Choroid plexus epithelial cell (primary cell): Measurements from ENCODE around the gene CIPC.

Experiments
- DNase-seq: peaks from one replicate; pipeline ENCODE4 v3.0.0-alpha.2; 2010; ENCODE audit warnings: low read depth
- H3K4me3 ChIP-seq: 2 replicates; pipeline ENCODE4 v1.5.1; 2011; ENCODE audit warnings: low read depth, mild to moderate bottlenecking, control low read depth, low read length, moderate library complexity
- TF ChIP-seq, protein P1 (sequence below): conservative IDR thresholded peaks from 2 replicates; pipeline ENCODE4 v1.5.1; 2011; ENCODE audit warnings: low read depth, mild to moderate bottlenecking, control low read depth, inconsistent platforms, low read length, moderate library complexity

The CIPC gene

DNA sequence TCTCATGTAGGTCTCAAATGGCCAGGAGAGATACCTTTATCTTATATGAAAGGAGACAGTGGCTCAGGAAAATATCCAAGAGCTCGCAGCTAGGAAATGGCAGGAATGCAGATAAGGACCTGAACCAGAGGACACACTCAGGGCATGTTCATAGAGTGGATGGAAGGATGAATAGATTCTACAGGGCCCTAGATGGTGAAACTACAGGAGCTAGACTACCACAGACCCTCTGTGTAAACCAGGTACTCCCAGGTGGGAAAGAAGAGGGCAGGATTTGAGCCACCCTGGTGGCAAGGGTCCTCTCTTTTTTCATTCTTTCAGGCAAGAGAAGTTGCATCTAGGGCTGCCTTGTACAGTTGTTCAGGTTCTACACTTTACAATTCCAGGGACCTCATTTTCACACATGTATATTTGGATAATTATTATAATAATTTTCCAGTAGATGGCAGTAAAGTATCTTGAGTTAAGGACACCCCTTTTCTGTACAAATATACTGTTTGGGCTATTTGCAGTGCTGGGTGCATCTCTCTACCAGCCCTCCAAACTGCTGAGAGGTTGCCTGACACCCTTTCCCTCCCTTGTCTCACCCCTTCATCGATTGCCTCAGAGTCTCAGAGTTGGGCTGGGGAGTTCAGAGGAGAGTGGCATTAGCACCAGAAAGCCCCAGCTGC is 54.0 kb downstream of the CIPC start:
- TF ChIP-seq, protein P1, sequence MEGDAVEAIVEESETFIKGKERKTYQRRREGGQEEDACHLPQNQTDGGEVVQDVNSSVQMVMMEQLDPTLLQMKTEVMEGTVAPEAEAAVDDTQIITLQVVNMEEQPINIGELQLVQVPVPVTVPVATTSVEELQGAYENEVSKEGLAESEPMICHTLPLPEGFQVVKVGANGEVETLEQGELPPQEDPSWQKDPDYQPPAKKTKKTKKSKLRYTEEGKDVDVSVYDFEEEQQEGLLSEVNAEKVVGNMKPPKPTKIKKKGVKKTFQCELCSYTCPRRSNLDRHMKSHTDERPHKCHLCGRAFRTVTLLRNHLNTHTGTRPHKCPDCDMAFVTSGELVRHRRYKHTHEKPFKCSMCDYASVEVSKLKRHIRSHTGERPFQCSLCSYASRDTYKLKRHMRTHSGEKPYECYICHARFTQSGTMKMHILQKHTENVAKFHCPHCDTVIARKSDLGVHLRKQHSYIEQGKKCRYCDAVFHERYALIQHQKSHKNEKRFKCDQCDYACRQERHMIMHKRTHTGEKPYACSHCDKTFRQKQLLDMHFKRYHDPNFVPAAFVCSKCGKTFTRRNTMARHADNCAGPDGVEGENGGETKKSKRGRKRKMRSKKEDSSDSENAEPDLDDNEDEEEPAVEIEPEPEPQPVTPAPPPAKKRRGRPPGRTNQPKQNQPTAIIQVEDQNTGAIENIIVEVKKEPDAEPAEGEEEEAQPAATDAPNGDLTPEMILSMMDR = peak; percentile 27
- H3K4me3 ChIP-seq = no peak overlapping the region
- peak; percentile 56 for DNase-seq

DNA sequence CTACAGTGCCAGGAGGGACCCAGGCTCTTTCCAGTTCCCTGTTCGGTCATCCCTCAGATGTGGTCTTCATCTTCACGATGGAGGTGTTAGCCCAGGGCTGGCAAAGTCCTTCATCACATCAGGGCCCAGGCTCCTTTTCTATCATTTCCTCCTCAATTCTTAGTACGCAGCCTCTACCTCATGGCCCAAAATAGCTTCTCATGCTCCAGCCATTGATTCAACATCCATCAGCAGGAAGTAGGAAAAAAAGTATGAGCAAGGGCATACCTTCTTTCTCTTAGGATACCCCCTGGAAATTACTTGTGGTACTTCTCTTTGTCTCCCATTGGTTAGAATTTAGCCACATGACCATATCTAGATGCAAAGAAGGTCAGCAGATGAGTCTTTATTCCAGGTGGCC is 55.7 kb downstream of the CIPC start:
- no peak for DNase-seq
- TF ChIP-seq, protein P1 = no peak

DNA sequence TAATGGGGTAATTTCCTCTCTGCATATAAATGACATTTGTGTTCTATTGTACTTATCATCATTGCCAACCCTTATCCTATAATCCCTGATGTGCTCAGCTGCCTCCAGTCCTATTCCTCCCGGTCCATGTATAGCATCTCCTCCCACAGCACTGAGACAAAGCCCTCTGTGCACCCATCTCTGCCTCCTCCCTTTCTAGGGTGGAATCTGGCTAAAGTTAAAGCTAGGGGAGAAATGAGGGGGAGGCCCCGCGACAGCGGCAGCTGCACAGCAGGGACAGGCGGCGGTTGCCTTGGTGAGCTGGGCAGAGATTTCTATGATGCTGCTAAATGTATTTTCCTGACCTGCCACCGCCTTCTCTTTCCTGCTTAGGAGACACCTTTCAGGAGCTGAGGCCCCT is 56.4 kb downstream of the CIPC start:
- H3K4me3 ChIP-seq = no peak overlapping the region
- TF ChIP-seq, protein P1 = no peak
- no peak for DNase-seq

More for the DNA sequence above, 55.7 kb downstream of the CIPC start:
- no peak overlapping the region for H3K4me3 ChIP-seq

DNA sequence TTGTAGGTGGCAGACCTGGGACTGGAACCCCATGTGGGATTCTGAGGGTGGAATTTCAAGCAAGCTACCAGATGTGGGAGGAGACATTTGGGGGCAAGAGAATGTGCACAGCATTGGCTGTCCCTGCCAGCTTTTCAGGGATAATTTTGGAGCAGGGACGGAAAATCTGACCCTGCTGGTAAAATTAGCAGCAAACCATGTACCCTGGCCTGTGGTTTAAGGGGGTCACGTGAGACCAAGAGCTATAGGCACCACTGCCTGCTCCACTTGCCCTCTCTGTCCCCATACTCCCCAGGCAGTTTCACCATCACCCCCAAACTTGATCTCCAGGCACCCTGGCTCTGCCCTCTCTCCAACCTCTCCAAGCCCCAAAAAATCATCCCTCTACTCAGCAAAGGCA is 57.0 kb downstream of the CIPC start:
- H3K4me3 ChIP-seq = no peak overlapping the region
- no peak for DNase-seq
- TF ChIP-seq, protein P1 = no peak

DNA sequence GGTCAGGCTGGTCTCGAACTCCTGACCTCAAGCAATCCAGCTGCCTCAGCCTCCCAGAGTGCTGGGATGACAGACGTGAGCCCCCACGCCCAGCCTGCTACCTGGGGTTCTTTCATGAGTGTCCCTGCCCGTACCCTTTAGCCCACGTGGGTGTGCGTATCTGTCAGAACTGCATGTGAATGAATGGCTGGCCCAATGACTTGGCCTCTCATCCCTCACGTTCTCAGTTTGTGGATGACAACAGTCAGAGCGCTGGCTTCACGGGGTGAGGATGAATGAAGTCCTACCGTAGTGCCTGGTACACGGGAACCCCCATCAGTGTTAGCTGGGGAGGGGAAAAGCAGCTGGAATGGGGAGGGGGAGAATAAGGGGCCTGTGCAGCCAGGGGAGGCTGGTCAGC is 59.7 kb downstream of the CIPC start:
- no peak overlapping the region for H3K4me3 ChIP-seq
- TF ChIP-seq, protein P1 = no peak

DNA sequence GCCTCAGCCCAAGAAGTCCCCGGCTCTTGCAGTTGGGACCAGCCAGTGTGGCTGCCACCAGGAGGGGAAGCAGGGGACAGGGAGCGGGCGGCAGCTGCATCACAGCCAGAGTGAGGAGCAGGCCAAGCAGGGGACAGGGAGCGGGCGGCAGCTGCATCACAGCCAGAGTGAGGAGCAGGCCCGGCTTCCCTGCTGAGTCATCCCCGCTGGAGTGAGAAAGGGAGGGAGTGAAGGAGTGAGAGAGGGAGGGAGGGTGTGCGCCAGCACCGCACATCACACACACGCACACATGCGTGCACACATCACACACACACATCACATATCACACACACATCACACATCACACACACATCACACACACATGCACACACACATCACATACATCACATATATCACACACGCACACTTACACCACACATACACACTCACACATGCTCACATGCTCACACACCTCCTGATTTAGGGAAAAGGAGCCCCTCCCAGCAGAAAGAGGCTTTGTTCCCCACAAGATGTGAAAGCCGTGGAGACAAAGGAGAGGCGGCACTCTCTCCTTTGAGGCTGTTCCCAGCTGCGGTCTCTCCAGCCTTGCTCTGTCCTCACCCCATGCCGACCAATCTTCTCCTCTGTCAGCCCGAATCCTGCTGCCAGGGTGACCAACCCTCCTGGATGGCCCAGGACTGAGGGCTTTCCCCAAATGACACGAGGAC is 60.3 kb downstream of the CIPC start:
- H3K4me3 ChIP-seq = no peak overlapping the region
- TF ChIP-seq, protein P1 = no peak
- DNase-seq = peak; percentile 57

More for the DNA sequence above, 59.7 kb downstream of the CIPC start:
- DNase-seq = no peak

DNA sequence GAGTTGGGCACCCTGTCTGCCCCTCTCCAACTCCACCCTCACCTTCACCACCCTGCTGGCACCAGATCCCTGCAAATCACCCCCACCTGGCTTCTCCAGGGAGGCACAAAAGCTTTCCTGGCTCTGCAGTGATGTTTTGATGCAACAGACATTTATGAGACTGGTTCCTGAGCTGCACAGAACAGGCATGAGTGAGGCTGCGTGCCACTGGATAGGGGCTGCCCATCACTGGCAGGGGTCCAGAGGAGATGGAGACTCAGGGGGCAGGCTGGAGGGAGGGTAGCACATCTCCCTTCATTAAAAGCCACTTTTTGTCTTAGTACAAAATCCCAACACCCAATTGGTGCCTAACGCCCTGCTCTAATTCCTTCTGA is 60.8 kb downstream of the CIPC start:
- H3K4me3 ChIP-seq = no peak overlapping the region
- DNase-seq = no peak
- TF ChIP-seq, protein P1 = no peak
